SK-N-SH (cell line): ENCODE results near the gene MGAT4A. TPM values are rescaled to one million over a fixed set of nuclear protein-coding genes. Genes with fewer than 3 reads are reported as not detected.

Experiments used
- CTCF ChIA-PET: fragments of 300-600, 350-600 bp; formaldehyde crosslinking; extraction: SDS; loops from one replicate; lab custom pipeline; 2021; lab: Yijun Ruan, JAX
- POLR2A ChIA-PET: fragments of 350-600 bp; sonication (Branson Sonifier 250); formaldehyde crosslinking; extraction: SDS; loops from one replicate; lab custom pipeline; 2020; ENCODE audit warnings: antibody characterized with exemption, inconsistent platforms; lab: Yijun Ruan, JAX
- DNase-seq: peaks from one replicate; pipeline ENCODE4 v3.0.0; 2012
- H2AFZ ChIP-seq: fragments of 200-600 bp; sonication (generic); 2 replicates; pipeline ENCODE4 v1.8.1; 2016; ENCODE audit warnings: antibody characterized with exemption, mild to moderate bottlenecking, low read depth
- H3F3A ChIP-seq: fragments of 200-600 bp; sonication (generic); replicated peaks from 2 replicates; pipeline ENCODE3; 2016; ENCODE audit warnings: antibody characterized with exemption, mild to moderate bottlenecking; ENCODE audit not compliant: insufficient read depth
- H3K27ac ChIP-seq, 2 experiments: fragments of 200-500 bp in 1 of 2; fragments of 200-600 bp in 1 of 2; sonication (Bioruptor generic) in 1 of 2; sonication (generic), shearing (Covaris generic) in 1 of 2; 2 replicates each; pipeline versions ENCODE4 v1.5.1 to v1.6.1; 2014 to 2016; ENCODE audit warnings: low read depth in 2 of 2, inconsistent platforms in 1 of 2, low read length in 1 of 2, mild to moderate bottlenecking in 1 of 2, mixed read lengths in 1 of 2
- H3K27me3 ChIP-seq: fragments of 200-600 bp; sonication (generic), shearing (Covaris generic); 2 replicates; pipeline ENCODE4 v1.6.1; 2016; ENCODE audit warnings: mixed run types; ENCODE audit not compliant: insufficient read depth
- H3K36me3 ChIP-seq, 2 experiments: fragments of 200-500 bp in 1 of 2; fragments of 200-600 bp in 1 of 2; sonication (Bioruptor generic) in 1 of 2; sonication (generic) in 1 of 2; replicated peaks in 1 of 2; 2 replicates each; pipeline versions ENCODE3 to v1.5.1; 2014 to 2016; ENCODE audit warnings: low read length in 1 of 2, mild to moderate bottlenecking in 1 of 2; ENCODE audit not compliant: insufficient read depth in 2 of 2, control insufficient read depth in 1 of 2
- H3K4me1 ChIP-seq, 2 experiments: fragments of 200-500 bp in 1 of 2; fragments of 200-600 bp in 1 of 2; sonication (Bioruptor generic) in 1 of 2; sonication (generic), shearing (Covaris generic) in 1 of 2; 2 replicates each; pipeline versions ENCODE4 v1.5.1 to v1.6.1; 2014 to 2016; ENCODE audit warnings: low read depth in 1 of 2, low read length in 1 of 2, mixed run types in 1 of 2; ENCODE audit not compliant: insufficient read depth in 2 of 2, control insufficient read depth in 1 of 2
- H3K4me2 ChIP-seq: fragments of 200-600 bp; sonication (generic), shearing (Covaris generic); 2 replicates; pipeline ENCODE4 v1.6.1; 2017; ENCODE audit warnings: mixed run types
- H3K4me3 ChIP-seq, 2 experiments: fragments of 200-500 bp in 1 of 2; fragments of 200-600 bp in 1 of 2; sonication (Bioruptor generic) in 1 of 2; sonication (generic), shearing (Covaris generic) in 1 of 2; 2 replicates each; pipeline versions ENCODE4 v1.5.1 to v1.8.1; 2014 to 2016; ENCODE audit warnings: low read depth in 2 of 2, inconsistent platforms in 1 of 2, low read length in 1 of 2, mild to moderate bottlenecking in 1 of 2, mixed read lengths in 1 of 2, moderate library complexity in 1 of 2
- H3K79me2 ChIP-seq: fragments of 200-600 bp; sonication (generic); 2 replicates; pipeline ENCODE4 v1.8.1; 2017; ENCODE audit warnings: mild to moderate bottlenecking; ENCODE audit not compliant: insufficient read depth
- H3K9ac ChIP-seq: fragments of 200-600 bp; sonication (generic); 2 replicates; pipeline ENCODE4 v1.6.1; 2017; ENCODE audit warnings: mixed run types
- H3K9me2 ChIP-seq: fragments of 200-600 bp; sonication (generic); 2 replicates; pipeline ENCODE4 v1.6.1; 2017; ENCODE audit warnings: mixed run types
- H3K9me3 ChIP-seq: fragments of 200-600 bp; sonication (generic); 2 replicates; pipeline ENCODE4 v1.6.1; 2017; ENCODE audit warnings: mixed run types, mild to moderate bottlenecking, moderate library complexity
- H4K20me1 ChIP-seq: fragments of 200-600 bp; sonication (generic); 2 replicates; pipeline ENCODE4 v1.6.1; 2017; ENCODE audit warnings: mild to moderate bottlenecking, mixed run types; ENCODE audit not compliant: insufficient read depth
- ELF1 ChIP-seq: IDR thresholded peaks from 2 replicates; pipeline ENCODE4 v1.4.0; 2012
- EP300 ChIP-seq, 2 experiments: IDR thresholded peaks; 2 replicates each; pipeline versions ENCODE4 v1.4.0 to v1.6.1; 2012; ENCODE audit warnings: borderline replicate concordance in 1 of 2, low read depth in 1 of 2, low read length in 1 of 2
- EZH2phosphoT487 ChIP-seq: fragments of 200-600 bp; sonication (generic); IDR thresholded peaks from 2 replicates; pipeline ENCODE4 v1.6.1; 2017; ENCODE audit warnings: low read depth, mixed run types, mild to moderate bottlenecking, antibody characterized with exemption, moderate library complexity, borderline replicate concordance
- FOSL2 ChIP-seq: IDR thresholded peaks from 2 replicates; pipeline ENCODE4 v1.4.0; 2012; ENCODE audit warnings: low read depth, mild to moderate bottlenecking, moderate library complexity, borderline replicate concordance
- FOXJ3 ChIP-seq: sonication (generic); formaldehyde crosslinking; IDR thresholded peaks from 2 replicates; pipeline ENCODE4 v1.5.1; 2020; ENCODE audit warnings: mild to moderate bottlenecking, missing genetic modification reagents
- GABPA ChIP-seq: IDR thresholded peaks from 2 replicates; pipeline ENCODE4 v1.4.0; 2012; ENCODE audit warnings: low read depth, mild to moderate bottlenecking
- GATA2 ChIP-seq: sonication (generic); formaldehyde crosslinking; IDR thresholded peaks from 2 replicates; pipeline ENCODE4 v1.5.0; 2020; ENCODE audit warnings: mild to moderate bottlenecking, missing genetic modification reagents
- MAX ChIP-seq: IDR thresholded peaks from 2 replicates; pipeline ENCODE4 v1.4.0; 2012; ENCODE audit warnings: low read depth
- NFIC ChIP-seq: IDR thresholded peaks from 2 replicates; pipeline ENCODE4 v1.4.0; 2012; ENCODE audit warnings: borderline replicate concordance
- NRF1 ChIP-seq: IDR thresholded peaks from 2 replicates; pipeline ENCODE4 v1.6.1; 2012; ENCODE audit warnings: low read depth, mild to moderate bottlenecking, low read length
- PBX3 ChIP-seq: IDR thresholded peaks from 2 replicates; pipeline ENCODE4; 2012
- RCOR1 ChIP-seq: fragments of 150-350 bp; IDR thresholded peaks from 2 replicates; pipeline ENCODE4 v1.6.1; 2017; ENCODE audit warnings: antibody characterized with exemption, low read length
- REST ChIP-seq: IDR thresholded peaks from 2 replicates; pipeline ENCODE4 v1.6.1; 2012; ENCODE audit warnings: mild to moderate bottlenecking, low read depth, low read length, moderate library complexity
- RFX5 ChIP-seq: IDR thresholded peaks from 2 replicates; pipeline ENCODE4 v1.6.1; 2012; ENCODE audit warnings: mild to moderate bottlenecking, improper control_type of control experiment, low read length
- RXRA ChIP-seq: IDR thresholded peaks from 2 replicates; pipeline ENCODE4 v1.4.0; 2012; ENCODE audit warnings: low read depth, mild to moderate bottlenecking, borderline replicate concordance
- SMC3 ChIP-seq: IDR thresholded peaks from 2 replicates; pipeline ENCODE4 v1.6.1; 2012; ENCODE audit warnings: low read depth, low read length, improper control_type of control experiment
- WGBS: methylation state at CpG from one replicate; pipeline ENCODE4 v1.1.6; 2017; ENCODE audit warnings: low lambda C conversion rate; 5-methylcytosine and 5-hydroxymethylcytosine counted together
- polyA plus RNA-seq, 3 experiments: library from polyadenylated mRNA; depleted of rRNA; stranded (reverse); fragments of >200 nt; gene quantifications; 2 replicates each; pipeline ENCODE4 v1.2.3, GENCODE V29; 2012
- TF ChIP-seq, protein P1 (sequence below): fragments of 200-600 bp; sonication (generic); IDR thresholded peaks from 2 replicates; pipeline ENCODE4 v1.6.1; 2017; ENCODE audit warnings: antibody characterized with exemption, mild to moderate bottlenecking, moderate library complexity

MGAT4A gene
- polyA plus RNA-seq, 1 of the 3 experiments (the other 2 are of a cell fraction): 0.07 TPM

DNA sequence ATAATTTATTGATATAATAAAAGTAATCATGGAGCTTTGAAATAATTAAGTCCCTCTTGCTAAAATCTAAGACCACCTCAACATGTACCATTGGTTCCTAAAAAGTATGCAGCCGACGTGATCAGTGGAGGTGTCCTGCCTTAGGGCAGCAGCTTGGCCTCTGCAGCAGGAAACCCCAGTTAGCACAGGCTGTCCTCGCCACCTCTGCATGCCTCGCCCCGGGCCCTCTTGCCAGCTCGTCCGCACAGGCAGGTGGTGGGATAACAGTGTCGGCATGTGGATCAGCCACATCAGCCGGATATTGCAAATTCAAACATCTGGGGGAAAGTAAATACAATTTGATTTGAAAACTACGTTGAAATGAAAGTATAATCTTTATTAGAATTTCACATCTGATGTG, 145.5 kb downstream of the MGAT4A start:
- no peak for DNase-seq
- Histone ChIP-seq H3K79me2 (no peaks in the 10 kb centered on the region), H3K9ac (no peak overlapping the region), H3K27me3 (no peaks in the 10 kb centered on the region), H3K4me3 (no peak overlapping the region), H2AFZ (no peak overlapping the region), H3K4me2 (no peak overlapping the region), H3F3A (peaks cover 4% of the 10 kb centered on the region), H3K9me3 (no peaks in the 10 kb centered on the region), H3K9me2 (no peaks in the 10 kb centered on the region), H3K36me3 (peaks cover 0 to 34% of the 10 kb centered on the region in 2 experiments), H4K20me1 (no peaks in the 10 kb centered on the region), H3K27ac (no peak overlapping the region), H3K4me1 (no peaks in the 10 kb centered on the region)
- ChIA-PET POLR2A (interaction anchor here (1.2 kb wide), 1 partner anchor 13 kb away, joined by 4 read pairs; no protein-coding TSS in a partner anchor), CTCF (interaction anchor here (0.6 to 2.4 kb wide), 4 partner anchors 17 to 173 kb away, joined by 3 to 10 read pairs (median 4); no protein-coding TSS in a partner anchor)
- TF ChIP-seq NRF1 (no peak), FOXJ3 (no peak), FOSL2 (no peak), EZH2phosphoT487 (no peak), RFX5 (no peak), GATA2 (CRISPR knock-in tag) (no peak), REST (no peak), MAX (no peak)
- 95% methylated on average over 10 of the region's 10 CpGs for WGBS

GRCh38 chr2:98583816-98584618, 146.9 kb downstream of the MGAT4A start:
- ChIA-PET CTCF (interaction anchor here (0.6 to 2.4 kb wide), 4 partner anchors 14 to 1392 kb away, joined by 3 to 10 read pairs (median 5); no protein-coding TSS in a partner anchor), POLR2A (no interaction called here)
- TF ChIP-seq NFIC (no peak), FOXJ3 (no peak), RCOR1 (no peak), ELF1 (no peak), GABPA (no peak), SMC3 (no peak), EP300 (IDR thresholded peaks at IDR 0.05; ENCODE audit: borderline replicate concordance in 1 of 2, low read depth in 1 of 2, low read length in 1 of 2) (no peak), RXRA (no peak), PBX3 (no peak)
- TF ChIP-seq, protein P1, sequence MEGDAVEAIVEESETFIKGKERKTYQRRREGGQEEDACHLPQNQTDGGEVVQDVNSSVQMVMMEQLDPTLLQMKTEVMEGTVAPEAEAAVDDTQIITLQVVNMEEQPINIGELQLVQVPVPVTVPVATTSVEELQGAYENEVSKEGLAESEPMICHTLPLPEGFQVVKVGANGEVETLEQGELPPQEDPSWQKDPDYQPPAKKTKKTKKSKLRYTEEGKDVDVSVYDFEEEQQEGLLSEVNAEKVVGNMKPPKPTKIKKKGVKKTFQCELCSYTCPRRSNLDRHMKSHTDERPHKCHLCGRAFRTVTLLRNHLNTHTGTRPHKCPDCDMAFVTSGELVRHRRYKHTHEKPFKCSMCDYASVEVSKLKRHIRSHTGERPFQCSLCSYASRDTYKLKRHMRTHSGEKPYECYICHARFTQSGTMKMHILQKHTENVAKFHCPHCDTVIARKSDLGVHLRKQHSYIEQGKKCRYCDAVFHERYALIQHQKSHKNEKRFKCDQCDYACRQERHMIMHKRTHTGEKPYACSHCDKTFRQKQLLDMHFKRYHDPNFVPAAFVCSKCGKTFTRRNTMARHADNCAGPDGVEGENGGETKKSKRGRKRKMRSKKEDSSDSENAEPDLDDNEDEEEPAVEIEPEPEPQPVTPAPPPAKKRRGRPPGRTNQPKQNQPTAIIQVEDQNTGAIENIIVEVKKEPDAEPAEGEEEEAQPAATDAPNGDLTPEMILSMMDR: no peak

More at GRCh38 chr2:98583816-98584618, 146.9 kb downstream of the MGAT4A start:
- H3K27me3 ChIP-seq: no peaks in the 10 kb centered on the region
- no peak overlapping the region for H3K27ac ChIP-seq
- H2AFZ ChIP-seq: no peak overlapping the region
- no peak for DNase-seq
- H3K4me3 ChIP-seq: no peak overlapping the region
- H3K9me2 ChIP-seq: no peaks in the 10 kb centered on the region
- H3K79me2 ChIP-seq: no peaks in the 10 kb centered on the region
- no peaks in the 10 kb centered on the region for H3K9me3 ChIP-seq
- H3K4me1 ChIP-seq: no peaks in the 10 kb centered on the region
- H3K4me2 ChIP-seq: no peak overlapping the region
- H3F3A ChIP-seq: peaks cover 4% of the 10 kb centered on the region
- H3K36me3 ChIP-seq: peaks cover 0 to 34% of the 10 kb centered on the region in 2 experiments
- H4K20me1 ChIP-seq: no peaks in the 10 kb centered on the region
- 95% methylated on average over 7 of the region's 10 CpGs for WGBS
- H3K9ac ChIP-seq: no peak overlapping the region
